GM12874 (cell line): ENCODE measurements around the gene RAC3.

Source experiments
- CTCF ChIP-seq: IDR thresholded peaks from 2 replicates; pipeline ENCODE4 v1.5.1; 2011; ENCODE audit warnings: low read depth, mild to moderate bottlenecking, control low read depth, low read length, moderate library complexity; ENCODE audit not compliant: insufficient read depth

The RAC3 gene

GRCh38 chr17:82076785-82077591 is 45.5 kb downstream of the RAC3 start:
- no peak for TF ChIP-seq CTCF

DNA sequence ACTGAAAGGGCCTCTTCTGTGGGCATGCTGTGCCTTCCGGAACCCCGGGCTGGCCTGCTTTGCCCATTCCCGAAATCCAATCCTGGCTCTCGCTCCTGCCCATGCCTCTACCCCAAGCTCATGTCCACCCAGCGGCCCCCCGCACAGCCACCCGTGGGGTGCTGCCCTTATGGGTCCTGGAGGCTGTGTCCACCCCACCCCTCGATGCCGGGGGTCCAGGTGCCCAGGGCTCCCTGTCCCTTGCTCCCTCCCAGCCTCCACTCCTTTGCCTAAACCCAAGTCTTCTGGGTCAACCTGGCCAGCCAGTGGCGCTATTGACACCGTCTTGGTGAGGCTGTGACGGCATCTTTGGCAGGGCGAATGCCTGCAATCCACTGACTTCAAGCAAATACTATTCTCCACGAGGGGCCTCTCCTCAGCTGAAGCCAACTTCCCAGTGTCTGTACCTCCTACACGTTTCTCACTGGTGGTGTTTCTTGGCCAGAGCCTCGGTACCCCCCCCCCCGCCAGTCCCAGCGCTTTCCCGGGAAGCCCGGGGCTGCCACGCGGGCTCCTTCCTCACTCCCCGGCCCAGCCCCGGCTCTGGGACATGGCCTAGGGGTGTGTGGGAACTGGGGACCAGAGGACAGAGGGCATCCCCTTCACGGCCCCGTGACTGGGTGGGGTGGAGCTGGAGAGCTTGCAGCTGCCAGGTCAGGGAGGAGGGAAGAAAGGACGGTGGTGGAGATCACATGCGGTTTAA is 46.3 kb downstream of the RAC3 start:
- TF ChIP-seq CTCF = no peak

DNA sequence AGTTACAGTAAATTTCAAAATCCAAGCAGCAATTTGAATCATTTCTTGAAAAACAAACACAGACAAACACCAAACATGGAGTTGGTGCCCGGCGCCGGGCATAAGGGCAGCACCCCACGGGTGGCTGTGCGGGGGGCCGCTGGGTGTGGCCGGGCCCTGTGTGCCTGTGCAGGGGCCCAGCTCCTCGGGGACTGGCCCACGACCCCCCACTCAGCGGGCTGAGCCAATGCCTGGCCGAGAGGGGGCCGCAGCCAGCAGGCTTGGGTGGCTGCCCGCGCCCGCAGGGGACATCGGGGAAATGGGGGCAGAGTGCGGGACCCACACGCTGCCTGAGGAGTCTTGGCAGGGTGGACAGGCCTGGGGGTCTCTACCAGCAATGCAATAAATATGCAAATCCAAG is 47.0 kb downstream of the RAC3 start:
- no peak for TF ChIP-seq CTCF

DNA sequence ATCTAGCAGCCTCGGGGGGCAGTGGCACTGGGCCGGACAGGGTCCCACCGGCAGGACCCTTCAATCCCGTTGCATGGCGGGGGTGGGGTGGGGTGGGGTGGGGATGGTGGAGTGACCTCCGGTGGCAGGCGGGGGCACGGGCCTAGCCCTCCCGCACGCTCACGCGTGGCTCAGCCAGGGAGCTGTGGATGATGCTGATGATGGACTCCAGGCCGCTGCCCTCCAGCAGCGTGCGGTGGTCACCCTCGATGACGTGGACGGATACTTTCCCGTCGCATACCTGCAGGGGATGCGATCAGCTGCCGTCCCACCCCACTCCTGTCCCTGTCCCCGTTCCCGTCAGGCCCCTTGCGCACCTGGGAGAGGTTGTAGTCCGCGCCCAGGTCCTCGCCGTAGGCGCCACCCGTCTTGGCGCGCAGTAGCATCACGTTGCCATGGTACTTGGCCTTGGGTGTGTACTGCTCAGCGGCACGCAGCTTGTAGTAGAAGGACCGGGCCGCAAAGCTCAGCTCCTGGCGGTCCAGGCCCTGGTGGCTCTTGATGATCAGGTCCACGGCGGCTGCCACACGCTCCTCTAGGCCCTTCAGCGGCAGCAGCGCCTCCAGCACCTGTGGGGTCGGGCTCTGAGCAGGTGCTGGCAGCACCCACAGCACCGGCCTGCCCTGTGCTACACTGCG is 47.7 kb downstream of the RAC3 start:
- no peak for TF ChIP-seq CTCF

DNA sequence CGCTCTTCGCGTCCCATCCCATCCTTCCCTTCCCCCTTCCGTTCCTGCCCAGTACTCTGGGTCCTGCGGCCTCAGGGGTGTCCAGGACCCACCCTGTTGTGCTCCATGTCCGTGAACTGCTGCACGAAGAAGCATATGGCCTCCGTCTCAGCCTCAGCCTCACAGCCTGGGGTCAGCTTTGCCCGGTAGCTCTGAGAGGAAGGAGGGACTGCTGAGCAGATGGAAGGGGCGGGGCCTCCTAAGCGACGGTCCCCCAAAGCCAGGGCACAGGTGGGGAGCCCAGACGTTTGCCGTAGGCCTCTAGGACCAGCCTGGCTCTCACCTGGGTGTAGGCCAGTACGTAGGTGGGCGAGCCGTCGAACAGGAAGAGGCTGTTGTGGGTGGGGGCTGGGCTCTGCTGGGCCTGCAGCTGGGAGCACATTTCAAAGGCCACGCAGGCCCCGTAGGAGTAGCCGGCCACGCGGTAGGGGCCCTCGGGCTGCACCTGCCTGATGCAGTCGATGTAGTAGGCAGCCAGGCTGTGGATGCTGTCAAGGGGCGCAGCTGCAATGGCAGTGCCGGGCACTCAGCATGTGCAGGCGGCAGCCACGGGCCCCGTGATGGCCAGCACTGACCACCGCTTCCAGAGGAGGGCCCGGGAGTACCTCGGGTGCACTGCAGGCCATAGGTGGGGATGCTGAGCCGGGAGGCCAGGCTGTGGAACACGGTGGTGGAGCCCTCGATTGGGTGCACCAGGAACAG is 48.7 kb downstream of the RAC3 start:
- no peak for TF ChIP-seq CTCF

- no peak for TF ChIP-seq CTCF
Measured at GRCh38 chr17:82080789-82081464, 49.4 kb downstream of the RAC3 start.
